Heart left ventricle (tissue), 13 donors: ENCODE data around the gene SLCO6A1.

ENCODE experiments used
- CTCF ChIP-seq, 12 donors: fragments of 200-600 bp; sonication (generic) in 4 of 12; IDR thresholded peaks; one replicate each; pipeline versions ENCODE4 v1.5.0 to v1.8.0; 2018 to 2022; ENCODE audit warnings: antibody characterized with exemption in 12 of 12, mild to moderate bottlenecking in 5 of 12
- POLR2A ChIP-seq, 2 donors: fragments of 450-650 bp; IDR thresholded peaks; one replicate each; pipeline ENCODE4 v1.6.1; 2017; ENCODE audit warnings: antibody characterized with exemption in 2 of 2, mild to moderate bottlenecking in 2 of 2, moderate library complexity in 2 of 2
- donor health status: ischemic (EF 13 %, LVEDD 7.1; RV severe dilation, severe dysfunction).
- donor health status: DM: no; HTN: yes; CAD: no.
- donor health status: DM: no; HTN: no; CAD: no.
- donor health status: ischemic (EF 25% LVEDD 6.9; RV normal size, moderate dysfunction).
- donor health status: ischemic (EF 25% LVEDD 5.7; RV mildly dilated, moderate dysfunction).
- donor health status: ischemic (EF 35%, LVEDD 5.7; RV mildly dilated, moderate dysfunction).
- donor health status: nonischemic (EF 11% LVEDD 7.7; RV severe dilation, severe dysfunction).
- donor health status: DM: yes; HTN: yes; CAD: no.
- donor health status: PGD.
- donor health status: ischemic (EF 29% LVEDD 5.4; RV normal size, mild dysfunction).
- donor health status: nonischemic (EF 23%, LVEDD 6.1; RV moderate dilation, normal function).

GRCh38 chr5:102380174-102380573 is 118.6 kb downstream of the SLCO6A1 start:
- no peak for TF ChIP-seq POLR2A (IDR thresholded peaks at IDR 0.05)
- TF ChIP-seq CTCF (IDR thresholded peaks at IDR 0.05) = no peak
